Kidney tubule cell (primary cell): ENCODE results near the gene CATSPERZ.
A peak's percentile ranks its signal among the peaks of the same experiment; 100 is the strongest.

Experiments used
- DNase-seq: peaks from one replicate; pipeline ENCODE4 v3.0.0-alpha.2; 2018; ENCODE audit warnings: low spot score

CATSPERZ gene

GRCh38 chr11:64342869-64343745, 42.9 kb downstream of the CATSPERZ start:
- no peak for DNase-seq

DNA sequence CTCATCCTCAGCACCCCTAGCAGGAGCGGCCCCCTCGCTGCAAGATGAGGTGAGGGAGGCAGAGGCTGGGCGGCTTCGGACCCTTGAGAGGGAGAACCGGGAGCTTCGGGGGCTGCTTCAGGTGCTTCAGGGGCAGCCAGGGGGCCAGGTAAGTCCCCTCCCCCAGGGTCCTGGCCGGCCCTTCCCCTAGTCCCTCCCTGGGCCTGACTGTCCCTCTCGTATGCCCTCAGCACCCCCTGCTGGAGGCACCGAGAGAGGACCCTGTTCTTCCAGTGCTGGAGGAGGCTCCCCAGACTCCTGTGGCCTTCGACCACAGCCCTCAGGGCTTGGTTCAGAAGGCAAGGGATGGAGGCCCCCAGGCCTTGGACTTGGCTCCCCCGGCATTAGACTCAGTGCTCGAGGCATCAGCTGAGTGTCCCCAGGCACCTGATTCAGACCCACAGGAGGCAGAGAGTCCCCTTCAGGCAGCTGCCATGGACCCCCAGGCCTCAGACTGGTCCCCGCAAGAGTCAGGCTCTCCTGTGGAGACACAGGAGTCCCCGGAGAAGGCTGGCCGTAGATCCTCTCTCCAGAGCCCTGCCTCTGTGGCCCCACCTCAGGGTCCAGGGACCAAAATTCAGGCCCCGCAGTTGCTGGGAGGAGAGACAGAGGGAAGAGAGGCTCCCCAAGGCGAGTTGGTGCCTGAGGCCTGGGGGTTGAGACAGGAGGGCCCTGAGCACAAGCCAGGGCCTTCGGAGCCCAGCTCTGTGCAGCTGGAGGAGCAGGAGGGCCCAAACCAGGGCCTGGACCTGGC, 43.8 kb downstream of the CATSPERZ start:
- DNase-seq: no peak

DNA sequence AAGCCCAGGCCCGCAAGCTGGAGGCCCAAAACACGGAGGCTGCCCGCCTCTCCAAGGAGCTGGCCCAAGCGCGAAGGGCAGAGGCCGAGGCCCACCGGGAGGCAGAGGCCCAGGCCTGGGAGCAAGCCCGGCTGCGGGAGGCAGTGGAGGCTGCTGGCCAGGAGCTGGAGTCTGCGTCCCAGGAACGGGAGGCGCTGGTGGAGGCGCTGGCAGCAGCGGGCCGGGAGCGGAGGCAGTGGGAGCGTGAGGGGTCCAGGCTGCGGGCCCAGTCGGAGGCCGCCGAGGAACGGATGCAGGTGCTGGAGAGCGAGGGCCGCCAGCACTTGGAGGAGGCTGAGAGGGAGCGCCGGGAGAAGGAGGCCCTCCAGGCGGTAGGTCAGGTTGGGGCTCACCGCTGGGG, 44.6 kb downstream of the CATSPERZ start:
- no peak for DNase-seq

DNA sequence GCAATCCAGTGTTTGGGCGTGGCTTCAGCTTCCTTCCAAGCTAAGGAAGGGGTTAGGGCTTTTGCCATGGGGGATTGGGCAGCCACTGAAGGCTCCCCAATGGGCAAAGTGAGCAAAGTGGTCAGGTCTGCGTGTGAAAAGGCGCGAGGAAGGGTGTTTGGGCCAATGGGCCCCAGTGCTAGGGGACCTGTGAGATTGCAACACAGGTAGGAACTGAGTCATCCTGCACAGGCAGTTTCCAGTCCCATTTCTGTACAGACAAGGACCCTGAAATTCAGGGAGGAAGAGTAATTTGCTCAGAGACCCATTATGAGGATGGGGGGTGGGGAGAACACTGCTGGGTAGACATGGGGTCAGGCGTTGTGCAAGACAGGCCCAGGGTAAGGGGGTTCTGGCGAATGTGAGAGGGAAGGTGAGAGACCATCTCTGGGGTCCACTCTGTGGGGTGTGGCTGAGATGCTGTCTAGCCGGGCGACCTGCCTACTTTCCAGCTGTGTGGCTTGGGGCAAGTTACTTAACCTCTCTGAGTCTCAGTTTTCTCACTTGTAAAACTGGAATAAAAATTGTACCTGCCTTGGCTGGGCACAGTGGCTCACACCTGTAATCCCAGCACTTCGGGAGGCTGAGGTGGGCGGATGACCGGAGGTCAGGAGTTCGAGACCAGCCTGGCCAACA, 47.2 kb downstream of the CATSPERZ start:
- peak; percentile 16 for DNase-seq

- DNase-seq: no peak
These were observed 48.3 kb downstream of the CATSPERZ start for GRCh38 chr11:64348383-64349024.

- DNase-seq: no peak
These were observed 48.8 kb downstream of the CATSPERZ start for GRCh38 chr11:64349025-64349387.

GRCh38 chr11:64349404-64349803, 49.2 kb downstream of the CATSPERZ start:
- no peak for DNase-seq

- DNase-seq: no peak
These were observed 51.0 kb downstream of the CATSPERZ start for GRCh38 chr11:64351136-64351631.

DNA sequence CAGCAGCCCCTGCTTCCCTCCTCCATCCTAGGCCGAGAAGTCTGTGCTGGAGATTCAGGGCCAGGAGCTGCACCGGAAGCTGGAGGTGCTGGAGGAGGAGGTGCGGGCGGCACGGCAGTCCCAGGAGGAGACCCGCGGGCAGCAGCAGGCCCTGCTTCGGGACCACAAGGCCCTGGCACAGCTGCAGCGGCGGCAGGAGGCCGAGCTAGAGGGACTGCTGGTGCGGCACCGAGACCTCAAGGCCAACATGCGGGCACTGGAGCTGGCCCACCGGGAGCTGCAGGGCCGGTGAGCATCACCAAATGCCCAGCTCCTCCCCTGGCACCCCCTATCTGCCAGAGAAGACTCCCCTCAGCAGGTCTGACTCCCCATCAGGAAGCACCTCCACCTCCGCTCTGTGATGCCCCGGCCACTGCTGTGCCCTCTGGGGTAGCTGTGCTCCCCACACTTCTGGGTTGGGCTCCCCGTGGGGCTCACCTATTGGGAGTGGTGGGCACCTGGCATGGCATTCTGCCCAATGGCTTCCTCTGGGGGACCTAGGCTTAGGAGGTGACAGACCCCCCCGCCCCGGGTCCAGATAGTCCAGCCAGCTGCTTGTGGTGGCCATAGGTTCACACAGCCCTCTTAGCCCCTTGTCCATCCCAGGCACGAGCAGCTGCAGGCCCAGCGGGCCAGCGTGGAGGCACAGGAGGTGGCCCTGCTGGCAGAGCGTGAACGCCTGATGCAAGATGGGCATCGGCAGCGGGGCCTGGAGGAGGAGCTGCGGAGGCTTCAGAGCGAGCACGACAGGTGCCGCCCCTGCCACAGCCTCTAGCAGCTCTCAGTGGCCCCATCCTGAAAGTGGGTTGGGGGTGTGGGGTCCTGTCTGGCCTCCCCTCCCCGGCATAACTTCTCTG, 52.2 kb downstream of the CATSPERZ start:
- no peak for DNase-seq

DNA sequence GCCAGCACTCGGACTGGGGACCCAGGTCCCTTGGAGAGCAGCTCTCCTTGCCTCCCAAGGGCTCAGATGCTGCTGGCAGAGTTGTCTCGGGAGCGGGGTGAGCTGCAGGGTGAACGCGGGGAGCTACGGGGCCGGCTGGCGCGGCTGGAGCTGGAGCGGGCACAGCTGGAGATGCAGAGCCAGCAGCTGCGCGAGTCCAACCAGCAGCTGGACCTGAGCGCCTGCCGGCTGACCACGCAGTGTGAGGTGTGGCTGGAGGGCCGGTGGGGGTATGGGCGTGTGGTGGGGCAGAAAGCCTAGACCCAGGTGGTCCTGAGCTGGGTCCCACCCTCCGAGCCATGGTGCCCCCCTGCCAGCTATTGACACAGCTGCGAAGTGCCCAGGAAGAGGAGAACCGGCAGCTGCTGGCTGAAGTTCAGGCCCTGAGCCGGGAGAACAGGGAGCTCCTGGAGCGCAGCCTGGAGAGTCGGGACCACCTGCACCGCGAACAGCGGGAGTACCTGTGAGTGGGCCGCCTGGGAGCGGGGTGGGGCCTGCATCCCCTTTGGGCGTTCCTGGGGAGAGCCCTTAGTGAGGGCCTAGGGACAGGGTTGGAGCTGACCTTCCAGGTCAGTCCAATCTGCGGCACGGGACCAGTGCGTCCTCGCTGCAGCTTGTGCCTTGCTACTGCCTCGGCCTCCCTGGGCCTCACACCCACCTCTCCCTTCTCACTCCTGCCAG, 53.0 kb downstream of the CATSPERZ start:
- DNase-seq: no peak

GRCh38 chr11:64353715-64354506, 53.8 kb downstream of the CATSPERZ start:
- DNase-seq: no peak
